A673 (cell line): ENCODE results near the gene PEX1.
"Not testable (repeated sequence)": the region's sequence is repeated elsewhere in the genome, so short reads cannot be mapped to it uniquely, and the experiment has no call there.

Experiments
- CTCF ChIP-seq: fragments of 300-800, 200-600 bp; sonication (generic); conservative IDR thresholded peaks from 2 replicates; pipeline ENCODE4 v1.5.1; 2017; ENCODE audit warnings: low read depth, mild to moderate bottlenecking, antibody characterized with exemption, low read length, moderate library complexity, mixed read lengths
- EZH2 ChIP-seq: fragments of 200-600 bp; sonication (generic); IDR thresholded peaks from 2 replicates; pipeline ENCODE4 v1.6.1; 2017; ENCODE audit warnings: borderline replicate concordance, low read depth, mild to moderate bottlenecking, mixed read lengths, antibody characterized with exemption, low read length; ENCODE audit not compliant: poor library complexity, severe bottlenecking

- TF ChIP-seq CTCF, EZH2: not testable (repeated sequence)
Observed at GRCh38 chr7:92475851-92476590, 52.3 kb downstream of the PEX1 start.
